Measurements from ENCODE around the gene BRD8. TPM values are rescaled to one million over a fixed set of nuclear protein-coding genes. Genes with fewer than 3 reads are reported as not detected.
"Not testable (repeated sequence)": the region's sequence is repeated elsewhere in the genome, so short reads cannot be mapped to it uniquely, and the experiment has no call there.

The BRD8 gene
- total and polyA plus RNA-seq, 4 donors, result 21.2 to 62.6 (median 48.3) TPM

- DNase-seq; intact Hi-C loops (cut with DNase I); H3K4me1 ChIP-seq (ENCODE audit: control insufficient read depth in 1 of 2, insufficient read depth in 2 of 2, low read length in 2 of 2); H3K9me3 ChIP-seq (ENCODE audit: control insufficient read depth, low read length); H3K36me3 ChIP-seq (ENCODE audit: control insufficient read depth in 1 of 2, insufficient read depth in 2 of 2, low read length in 1 of 2); H3K27me3 ChIP-seq (ENCODE audit: control insufficient read depth in 1 of 2, insufficient read depth in 2 of 2, low read length in 1 of 2); H3K27ac ChIP-seq (ENCODE audit: low read depth in 1 of 2, low read length in 2 of 2); H3K4me3 ChIP-seq (ENCODE audit: low read length in 2 of 2); ATAC-seq (ENCODE audit: low FRiP score): not testable (repeated sequence)
- WGBS, 2 donors, result 87 to 92% methylated on average over 6 of the region's 6 CpGs
These were observed 34.9 kb downstream of the BRD8 start for GRCh38 chr5:138143578-138143977.

GRCh38 chr5:138141734-138142133 lies 36.7 kb downstream of the BRD8 start:
- WGBS, 2 donors, result 59 to 69% methylated on average over 1 of the region's 1 CpG
- no peak for DNase-seq
- Histone ChIP-seq H3K9me3 (ENCODE audit: control insufficient read depth, low read length) (no peaks in the 10 kb centered on the region), H3K36me3 (ENCODE audit: control insufficient read depth in 1 of 2, insufficient read depth in 2 of 2, low read length in 1 of 2) (no peaks in the 10 kb centered on the region), H3K4me1 (ENCODE audit: control insufficient read depth in 1 of 2, insufficient read depth in 2 of 2, low read length in 2 of 2) (no peaks in the 10 kb centered on the region), H3K27me3 (ENCODE audit: control insufficient read depth in 1 of 2, insufficient read depth in 2 of 2, low read length in 1 of 2) (no peaks in the 10 kb centered on the region), H3K4me3 (ENCODE audit: low read length in 2 of 2) (no peak overlapping the region), H3K27ac (ENCODE audit: low read depth in 1 of 2, low read length in 2 of 2) (no peak overlapping the region)
- no peak for ATAC-seq (ENCODE audit: low FRiP score)
- intact Hi-C loops (cut with DNase I), result no loop called here

- no peak for DNase-seq
- 60 to 65% methylated on average over 4 of the region's 4 CpGs for WGBS, 2 donors
- H3K9me3 ChIP-seq (ENCODE audit: control insufficient read depth, low read length), result no peaks in the 10 kb centered on the region
- no peak overlapping the region for H3K27ac ChIP-seq (ENCODE audit: low read depth in 1 of 2, low read length in 2 of 2)
- H3K27me3 ChIP-seq (ENCODE audit: control insufficient read depth in 1 of 2, insufficient read depth in 2 of 2, low read length in 1 of 2), result no peaks in the 10 kb centered on the region
- H3K4me3 ChIP-seq (ENCODE audit: low read length in 2 of 2), result no peak overlapping the region
- H3K36me3 ChIP-seq (ENCODE audit: control insufficient read depth in 1 of 2, insufficient read depth in 2 of 2, low read length in 1 of 2), result no peaks in the 10 kb centered on the region
- H3K4me1 ChIP-seq (ENCODE audit: control insufficient read depth in 1 of 2, insufficient read depth in 2 of 2, low read length in 2 of 2), result no peaks in the 10 kb centered on the region
- intact Hi-C loops (cut with DNase I), result no loop called here
- ATAC-seq (ENCODE audit: low FRiP score), result no peak
These were observed 38.2 kb downstream of the BRD8 start for GRCh38 chr5:138140268-138140667.

- intact Hi-C loops (cut with DNase I), result loop anchor here in 1 of 2 donors (10.0 kb wide), 2 partner anchors 365 to 485 kb away; no protein-coding TSS in a partner anchor
- no peaks in the 10 kb centered on the region for H3K36me3 ChIP-seq (ENCODE audit: control insufficient read depth in 1 of 2, insufficient read depth in 2 of 2, low read length in 1 of 2)
- no peaks in the 10 kb centered on the region for H3K27me3 ChIP-seq (ENCODE audit: control insufficient read depth in 1 of 2, insufficient read depth in 2 of 2, low read length in 1 of 2)
- no peaks in the 10 kb centered on the region for H3K9me3 ChIP-seq (ENCODE audit: control insufficient read depth, low read length)
- no peak overlapping the region for H3K4me3 ChIP-seq (ENCODE audit: low read length in 2 of 2)
- 62% methylated on average over 3 of the region's 3 CpGs for WGBS, 2 donors
- DNase-seq, result no peak
- no peak for ATAC-seq (ENCODE audit: low FRiP score)
- H3K4me1 ChIP-seq (ENCODE audit: control insufficient read depth in 1 of 2, insufficient read depth in 2 of 2, low read length in 2 of 2), result no peaks in the 10 kb centered on the region
- no peak overlapping the region for H3K27ac ChIP-seq (ENCODE audit: low read depth in 1 of 2, low read length in 2 of 2)
These were observed 38.7 kb downstream of the BRD8 start for GRCh38 chr5:138139781-138140090.

GRCh38 chr5:138138949-138139780 lies 39.3 kb downstream of the BRD8 start, which contains the start of gene NME5:
TSS of gene NME5 (minus strand) at chr5:138139428. CDS start at chr5:138138780, 648 bp downstream.
- ATAC-seq (ENCODE audit: low FRiP score) (peak; percentile 74), DNase-seq (peak; percentile 68 to 83)
- intact Hi-C loops (cut with DNase I), result loop anchor here in 1 of 2 donors (10.0 kb wide), 2 partner anchors 364 to 484 kb away; no protein-coding TSS in a partner anchor
- Histone ChIP-seq H3K9me3 (ENCODE audit: control insufficient read depth, low read length) (no peaks in the 10 kb centered on the region), H3K4me1 (ENCODE audit: control insufficient read depth in 1 of 2, insufficient read depth in 2 of 2, low read length in 2 of 2) (no peaks in the 10 kb centered on the region), H3K27ac (ENCODE audit: low read depth in 1 of 2, low read length in 2 of 2) (no peak within 1 kb of the TSS), H3K36me3 (ENCODE audit: control insufficient read depth in 1 of 2, insufficient read depth in 2 of 2, low read length in 1 of 2) (no peaks in the 10 kb centered on the region), H3K4me3 (ENCODE audit: low read length in 2 of 2) (peak within 1 kb of the TSS in 1 of 2 donors; percentile 47), H3K27me3 (ENCODE audit: control insufficient read depth in 1 of 2, insufficient read depth in 2 of 2, low read length in 1 of 2) (no peaks in the 10 kb centered on the region)
- 4 to 6% methylated on average over 31 of the region's 31 CpGs for WGBS, 2 donors

GRCh38 chr5:138132543-138132942 lies 45.9 kb downstream of the BRD8 start:
- ATAC-seq (ENCODE audit: low FRiP score) (no peak), DNase-seq (no peak)
- Histone ChIP-seq H3K27ac (ENCODE audit: low read depth in 1 of 2, low read length in 2 of 2) (no peak overlapping the region), H3K27me3 (ENCODE audit: control insufficient read depth in 1 of 2, insufficient read depth in 2 of 2, low read length in 1 of 2) (no peaks in the 10 kb centered on the region), H3K4me3 (ENCODE audit: low read length in 2 of 2) (no peak overlapping the region), H3K4me1 (ENCODE audit: control insufficient read depth in 1 of 2, insufficient read depth in 2 of 2, low read length in 2 of 2) (no peaks in the 10 kb centered on the region), H3K36me3 (ENCODE audit: control insufficient read depth in 1 of 2, insufficient read depth in 2 of 2, low read length in 1 of 2) (no peaks in the 10 kb centered on the region), H3K9me3 (ENCODE audit: control insufficient read depth, low read length) (no peaks in the 10 kb centered on the region)
- intact Hi-C loops (cut with DNase I), result loop anchor here (2.0 to 10.0 kb wide), 5 partner anchors 54 to 478 kb away; no protein-coding TSS in a partner anchor
- 87 to 90% methylated on average over 7 of the region's 7 CpGs for WGBS, 2 donors

GRCh38 chr5:138129347-138129746 lies 49.1 kb downstream of the BRD8 start:
- ATAC-seq (ENCODE audit: low FRiP score), result no peak
- intact Hi-C loops (cut with DNase I), result no loop called here
- WGBS, 2 donors, result 85 to 87% methylated on average over 6 of the region's 6 CpGs

GRCh38 chr5:138128334-138128733 lies 50.1 kb downstream of the BRD8 start:
- DNase-seq (no peak), ATAC-seq (ENCODE audit: low FRiP score) (no peak)
- H3K4me3 ChIP-seq (ENCODE audit: low read length in 2 of 2), result no peak overlapping the region
- no peak overlapping the region for H3K27ac ChIP-seq (ENCODE audit: low read depth in 1 of 2, low read length in 2 of 2)
- 21 to 26% methylated on average over 5 of the region's 5 CpGs for WGBS, 2 donors
- H3K27me3 ChIP-seq (ENCODE audit: control insufficient read depth in 1 of 2, insufficient read depth in 2 of 2, low read length in 1 of 2), result no peaks in the 10 kb centered on the region
- intact Hi-C loops (cut with DNase I), result no loop called here
- no peaks in the 10 kb centered on the region for H3K4me1 ChIP-seq (ENCODE audit: control insufficient read depth in 1 of 2, insufficient read depth in 2 of 2, low read length in 2 of 2)
- H3K9me3 ChIP-seq (ENCODE audit: control insufficient read depth, low read length), result no peaks in the 10 kb centered on the region
- H3K36me3 ChIP-seq (ENCODE audit: control insufficient read depth in 1 of 2, insufficient read depth in 2 of 2, low read length in 1 of 2), result no peaks in the 10 kb centered on the region

More at GRCh38 chr5:138129347-138129746, 49.1 kb downstream of the BRD8 start:
- H3K4me3 ChIP-seq (ENCODE audit: low read length in 2 of 2), result no peak overlapping the region
- H3K27ac ChIP-seq (ENCODE audit: low read depth in 1 of 2, low read length in 2 of 2), result no peak overlapping the region
- H3K36me3 ChIP-seq (ENCODE audit: control insufficient read depth in 1 of 2, insufficient read depth in 2 of 2, low read length in 1 of 2), result no peaks in the 10 kb centered on the region
- no peaks in the 10 kb centered on the region for H3K9me3 ChIP-seq (ENCODE audit: control insufficient read depth, low read length)
- no peaks in the 10 kb centered on the region for H3K4me1 ChIP-seq (ENCODE audit: control insufficient read depth in 1 of 2, insufficient read depth in 2 of 2, low read length in 2 of 2)
- DNase-seq, result no peak
- H3K27me3 ChIP-seq (ENCODE audit: control insufficient read depth in 1 of 2, insufficient read depth in 2 of 2, low read length in 1 of 2), result no peaks in the 10 kb centered on the region

- Histone ChIP-seq H3K9me3 (ENCODE audit: control insufficient read depth, low read length) (no peaks in the 10 kb centered on the region), H3K4me3 (ENCODE audit: low read length in 2 of 2) (no peak overlapping the region), H3K36me3 (ENCODE audit: control insufficient read depth in 1 of 2, insufficient read depth in 2 of 2, low read length in 1 of 2) (no peaks in the 10 kb centered on the region), H3K4me1 (ENCODE audit: control insufficient read depth in 1 of 2, insufficient read depth in 2 of 2, low read length in 2 of 2) (no peaks in the 10 kb centered on the region), H3K27ac (ENCODE audit: low read depth in 1 of 2, low read length in 2 of 2) (no peak overlapping the region), H3K27me3 (ENCODE audit: control insufficient read depth in 1 of 2, insufficient read depth in 2 of 2, low read length in 1 of 2) (no peaks in the 10 kb centered on the region)
- ATAC-seq (ENCODE audit: low FRiP score) (no peak), DNase-seq (no peak)
- intact Hi-C loops (cut with DNase I), result no loop called here
These were observed 63.2 kb downstream of the BRD8 start for GRCh38 chr5:138115254-138115653.

All from aorta (tissue), 5 donors.